GM18520 (cell line): ENCODE results near the gene PHLDA1.

ENCODE experiments used
- ATAC-seq: cut with Tn5 transposase; IDR thresholded peaks from one replicate; pipeline ENCODE4 v1.9.1; 2021; ENCODE audit not compliant: unreplicated experiment

Gene PHLDA1

DNA sequence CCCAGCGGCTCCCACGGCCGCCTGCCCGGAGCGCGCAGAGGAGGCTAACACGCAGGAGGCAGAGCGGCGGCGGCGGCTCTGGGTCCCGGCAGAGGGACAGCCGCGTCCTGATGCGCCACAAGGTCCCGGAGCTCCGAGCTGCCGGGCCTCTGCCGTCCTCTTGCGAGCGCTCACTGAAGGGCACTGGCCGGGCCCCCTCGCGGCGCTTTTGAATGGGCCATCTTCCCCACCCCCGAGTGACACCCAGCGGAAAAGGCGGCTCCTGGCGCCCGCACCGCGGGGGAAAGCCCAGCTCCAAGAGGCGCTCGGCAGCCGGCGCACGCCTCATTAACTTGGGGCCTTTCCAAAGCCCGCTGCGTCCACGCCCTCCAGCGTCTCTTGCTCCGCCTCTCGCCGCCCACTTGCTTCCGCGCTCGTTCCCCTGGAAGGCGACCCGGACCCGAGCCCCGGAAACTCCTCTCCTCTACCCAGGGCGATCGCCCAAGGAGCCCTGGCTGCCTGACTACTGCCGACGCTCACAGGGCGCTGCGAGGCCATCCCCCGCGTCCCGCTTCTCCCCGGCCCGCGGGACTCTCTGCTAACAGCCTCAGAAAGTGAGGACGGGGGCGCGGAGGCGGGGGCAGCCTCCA lies at the start of gene PHLDA1:
TSS of gene PHLDA1 (minus strand) at position 363 of the 629 bp plus-strand sequence.
- ATAC-seq, result peak; percentile 83

DNA sequence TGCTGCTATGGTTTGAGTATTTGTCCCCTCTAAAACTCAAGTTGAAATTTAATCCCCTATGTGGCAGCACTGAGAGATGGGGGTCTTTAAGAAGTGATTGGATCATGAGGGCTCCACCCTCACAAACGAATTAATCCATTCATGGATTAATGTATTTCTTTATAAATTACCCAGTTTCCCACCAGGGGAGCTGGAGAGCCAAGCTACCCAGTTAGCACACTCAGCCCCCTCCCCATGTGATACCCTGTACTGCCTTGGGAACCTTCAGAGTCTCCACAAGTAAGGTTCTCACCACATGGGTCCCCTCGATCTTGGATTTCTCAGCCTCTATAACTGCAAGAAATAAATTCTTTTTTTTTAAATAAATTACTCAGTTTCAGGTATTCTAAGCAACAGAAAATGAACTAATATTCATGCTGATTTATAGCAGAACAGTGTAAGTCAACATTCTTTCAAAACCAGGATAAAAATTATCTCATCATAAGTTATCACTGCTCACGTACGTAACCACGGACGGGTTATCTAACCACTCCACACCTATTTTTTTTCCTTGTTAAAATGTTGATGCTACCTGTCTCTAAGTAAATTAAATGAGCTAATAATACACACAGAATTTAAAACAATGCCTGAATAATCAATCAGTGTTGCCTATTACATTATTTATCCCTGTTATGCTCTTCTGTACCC lies 49.3 kb upstream of the PHLDA1 start:
- no peak for ATAC-seq

DNA sequence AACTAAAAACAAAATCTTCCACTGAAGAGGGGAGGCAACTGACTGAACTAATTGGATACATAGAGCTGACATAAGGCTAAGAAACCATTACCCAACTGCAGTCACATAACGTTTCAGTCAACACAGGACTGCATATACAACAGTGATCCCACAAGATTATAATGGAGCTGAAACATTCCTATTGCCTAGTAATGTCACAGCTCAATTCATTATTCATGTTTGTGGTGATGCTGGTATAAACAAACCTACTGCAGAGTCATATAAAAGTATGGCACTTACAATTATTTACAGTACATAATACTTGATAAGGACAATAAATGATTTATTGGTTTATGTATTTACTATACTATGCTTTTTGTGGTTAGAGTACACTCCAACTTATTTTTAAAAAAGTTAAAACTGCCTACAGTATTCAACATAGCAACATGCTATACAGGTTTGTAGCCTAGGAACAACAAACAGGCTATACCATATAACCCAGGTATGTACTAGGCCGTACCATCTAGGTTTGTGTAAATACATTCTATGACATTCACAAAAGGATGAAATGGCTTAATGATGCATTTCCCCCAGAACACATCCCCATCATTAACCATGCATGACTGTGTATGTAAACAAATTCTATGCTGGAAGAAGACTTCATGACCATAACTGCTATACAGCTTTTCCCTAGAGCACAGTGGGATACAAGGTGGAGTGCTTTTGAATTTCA lies 48.6 kb upstream of the PHLDA1 start:
- no peak for ATAC-seq

DNA sequence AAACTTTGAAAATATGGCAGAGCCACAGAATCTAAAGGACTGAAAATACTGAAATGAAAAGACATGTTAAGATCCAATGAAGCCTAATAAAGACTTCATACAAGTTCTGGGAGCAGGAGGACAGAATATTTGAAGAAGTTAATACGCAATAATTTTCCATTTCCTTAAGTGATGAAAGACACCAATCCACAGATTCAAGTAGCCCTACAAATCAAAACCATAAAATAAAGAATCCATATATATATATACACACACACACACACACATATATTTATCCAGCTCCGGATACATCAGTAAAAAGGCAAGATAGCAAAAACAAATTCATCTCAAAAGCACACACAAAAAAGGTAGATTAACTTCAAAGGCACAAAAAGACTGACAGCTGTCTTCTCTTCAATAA lies 47.2 kb upstream of the PHLDA1 start:
- ATAC-seq, result no peak

DNA sequence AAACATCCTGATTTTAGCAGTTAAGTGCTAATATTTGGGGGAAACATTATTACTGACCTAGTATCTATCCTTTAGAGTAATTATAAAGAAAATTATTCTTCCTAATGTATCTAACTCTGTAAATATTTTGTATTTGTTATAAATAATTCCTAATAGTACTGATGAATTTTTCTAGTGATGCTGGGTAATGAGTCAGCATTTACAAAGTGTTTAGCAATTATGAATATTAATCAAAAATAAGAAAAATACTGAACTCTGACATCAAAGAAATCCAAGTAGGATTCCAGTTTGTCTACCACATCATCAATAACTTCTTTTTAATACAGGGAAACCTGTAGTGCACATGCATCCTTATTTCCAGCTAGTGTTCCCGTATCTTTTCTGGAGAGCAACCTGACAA lies 43.9 kb upstream of the PHLDA1 start:
- no peak for ATAC-seq

DNA sequence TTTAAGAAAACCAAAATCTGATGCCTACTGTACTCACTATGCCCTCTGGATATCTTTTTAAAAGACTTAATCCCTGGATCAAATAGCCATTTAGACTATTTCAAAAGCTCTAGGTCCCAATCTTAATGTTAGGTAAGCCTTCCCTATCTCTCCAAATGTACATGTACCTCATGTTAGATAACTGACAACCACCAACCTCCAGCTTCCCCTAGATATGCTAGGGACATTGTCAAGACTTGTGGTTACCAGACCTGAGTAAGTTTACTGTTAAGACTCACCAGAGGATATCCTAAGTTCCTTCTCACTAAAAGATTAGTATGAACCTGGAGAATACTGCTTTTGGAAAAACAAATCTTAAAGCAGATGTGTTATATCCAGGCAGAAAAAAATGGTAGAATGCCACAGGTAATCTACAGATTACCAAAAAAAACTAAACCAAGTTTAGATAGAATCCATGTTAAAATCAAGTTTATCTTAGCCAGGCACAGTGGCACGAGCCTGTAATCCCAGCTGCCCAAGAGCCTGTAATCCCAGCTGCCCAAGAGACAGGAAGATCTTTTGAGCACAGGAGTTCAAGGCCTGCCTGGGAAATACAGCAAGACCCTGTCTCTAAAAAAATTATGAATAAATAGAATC lies 43.2 kb upstream of the PHLDA1 start:
- ATAC-seq, result no peak

DNA sequence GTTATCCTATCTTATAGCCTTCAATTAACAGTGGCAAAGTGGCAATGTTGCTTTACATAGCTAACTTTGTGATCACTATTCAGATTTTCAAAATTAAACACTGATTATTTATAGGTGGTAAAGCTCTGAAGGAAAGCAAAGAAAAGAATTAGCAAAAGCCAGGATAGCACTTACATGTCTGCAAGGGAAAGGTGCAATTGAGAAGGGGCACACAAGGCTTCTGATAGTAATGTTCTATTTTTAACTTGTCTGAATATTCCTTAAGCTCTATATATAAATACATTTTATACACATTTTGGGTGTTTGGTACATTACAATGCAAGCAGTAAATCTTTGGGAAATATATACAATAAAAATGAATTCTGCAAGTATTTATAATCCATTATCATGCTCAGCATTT lies 42.0 kb upstream of the PHLDA1 start:
- no peak for ATAC-seq

DNA sequence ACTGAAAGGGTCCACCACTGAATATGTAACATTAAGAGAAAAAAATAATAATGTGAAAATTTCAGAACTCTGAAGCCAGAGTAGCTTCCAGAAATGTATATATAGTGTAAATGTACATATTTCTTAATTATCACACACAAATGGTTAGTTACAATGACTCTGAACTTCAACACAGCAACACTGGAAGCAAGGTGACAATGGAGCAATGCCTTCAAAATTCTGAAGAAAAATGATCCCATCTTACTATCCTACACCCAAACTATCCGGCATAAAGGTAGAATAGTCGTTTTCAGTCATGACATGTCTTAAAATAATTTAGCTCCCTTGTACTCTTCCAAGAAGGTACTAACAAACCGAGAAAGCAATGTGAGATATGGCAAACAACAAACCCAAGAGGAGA lies 41.0 kb upstream of the PHLDA1 start:
- ATAC-seq, result no peak

DNA sequence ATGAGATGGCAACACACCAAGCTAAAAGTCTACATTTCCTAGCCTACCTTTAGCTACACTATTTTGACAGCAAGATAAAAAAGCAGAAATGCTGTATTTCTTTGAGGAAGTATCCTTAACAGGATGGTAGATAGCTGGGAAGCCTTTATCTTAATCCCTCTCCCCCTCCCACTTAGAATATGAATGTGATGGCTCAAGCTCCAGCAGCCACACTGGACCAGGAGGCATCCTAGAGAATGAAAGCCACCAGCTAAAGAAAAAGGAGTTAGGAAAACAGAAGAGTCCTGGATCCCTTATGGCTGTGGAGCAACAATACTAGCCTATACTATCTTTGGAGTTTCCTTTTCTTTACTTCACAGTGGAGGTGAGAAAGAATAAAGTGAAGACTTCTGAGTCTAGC lies 37.8 kb upstream of the PHLDA1 start:
- no peak for ATAC-seq

DNA sequence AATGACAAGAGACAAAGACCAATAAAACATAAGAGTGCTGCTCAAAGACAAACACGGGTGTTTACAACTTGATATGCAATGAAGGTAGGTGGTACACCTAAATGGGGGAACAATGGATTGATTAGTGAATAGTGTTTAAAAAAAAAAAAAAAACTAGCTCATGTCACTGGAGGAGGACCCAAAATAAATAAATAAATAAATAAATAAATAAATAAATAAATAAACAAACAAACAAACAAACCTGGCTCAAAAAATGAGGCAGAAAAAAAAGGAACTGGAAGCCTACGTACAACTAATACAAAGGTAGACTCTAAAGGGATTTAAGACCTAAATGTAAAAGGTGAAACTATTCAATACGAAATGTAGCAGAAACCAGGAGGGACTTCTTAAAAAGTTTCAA lies 34.3 kb upstream of the PHLDA1 start:
- no peak for ATAC-seq

DNA sequence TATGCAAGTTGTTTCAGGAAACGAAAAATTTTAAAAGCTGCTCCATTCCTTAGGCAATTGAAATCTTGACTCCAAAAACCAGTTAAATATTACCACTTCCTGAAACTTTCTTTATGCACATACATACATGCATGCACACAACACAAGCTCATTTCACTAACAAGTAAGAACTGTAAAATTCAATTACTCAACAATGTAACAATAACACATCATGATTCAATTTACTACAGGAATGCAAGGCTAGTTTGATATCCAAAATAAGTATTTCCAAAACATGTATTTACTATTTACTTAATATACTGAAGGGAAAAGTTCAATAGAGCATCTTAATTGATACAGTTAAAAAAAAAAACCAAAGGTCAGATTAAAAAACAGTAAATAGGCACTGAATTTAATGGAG lies 33.3 kb upstream of the PHLDA1 start:
- no peak for ATAC-seq

DNA sequence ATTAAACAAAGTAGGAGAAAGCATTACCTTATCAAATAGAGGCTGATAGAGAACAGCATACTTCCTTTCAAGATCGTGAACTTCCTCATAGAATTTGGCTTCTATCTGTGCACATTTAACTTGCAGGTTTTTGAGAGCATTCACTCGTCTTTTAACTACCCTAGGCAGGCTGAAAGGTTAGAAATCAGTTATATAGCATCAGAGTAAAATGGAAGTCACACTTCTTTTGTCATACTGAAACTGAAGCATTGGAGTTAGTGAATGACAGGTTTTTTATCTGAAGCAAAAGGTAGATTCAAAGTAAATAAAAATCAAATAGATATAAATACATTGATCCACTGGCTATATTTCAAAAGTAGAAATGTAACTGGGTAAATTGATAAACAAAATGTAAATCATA lies 28.5 kb upstream of the PHLDA1 start:
- ATAC-seq, result no peak

DNA sequence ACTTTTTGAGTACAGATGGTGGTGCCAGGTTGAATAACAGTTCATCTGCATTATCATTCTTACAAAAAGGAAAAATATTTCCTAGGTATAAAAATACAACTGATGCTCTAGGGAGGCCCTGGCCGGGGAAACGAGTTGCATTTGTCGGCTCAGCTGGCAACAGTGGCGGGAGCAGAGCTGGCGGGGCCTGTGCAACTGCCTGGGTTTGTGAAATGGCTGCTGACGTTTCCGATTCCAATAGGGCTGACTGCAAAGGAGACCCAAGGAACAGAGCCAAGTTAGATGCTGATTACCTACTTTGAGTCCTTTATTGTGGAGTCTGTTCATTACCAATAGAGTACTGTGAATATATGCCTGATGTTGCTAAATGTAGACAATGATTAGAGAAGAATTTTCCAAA lies 25.8 kb upstream of the PHLDA1 start:
- ATAC-seq, result no peak

DNA sequence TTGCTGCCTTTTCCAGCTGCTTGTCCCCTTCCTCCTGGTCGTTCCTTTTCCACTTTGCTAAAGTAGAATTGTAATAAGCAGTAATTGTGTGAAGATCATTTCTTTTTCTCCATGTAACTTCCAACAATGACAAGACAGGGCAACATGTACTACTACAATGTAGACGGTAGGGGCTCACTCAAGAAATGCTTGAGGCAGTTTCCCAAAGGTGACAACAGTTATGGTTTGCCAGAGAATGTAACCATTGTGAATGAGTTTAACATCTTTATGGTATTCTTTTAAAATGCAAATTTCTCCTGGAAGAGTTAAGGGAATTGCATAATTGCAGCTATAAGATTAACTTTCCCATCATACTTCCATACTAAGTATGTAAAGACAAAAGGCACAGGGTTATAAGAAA lies 23.8 kb upstream of the PHLDA1 start:
- ATAC-seq, result no peak

DNA sequence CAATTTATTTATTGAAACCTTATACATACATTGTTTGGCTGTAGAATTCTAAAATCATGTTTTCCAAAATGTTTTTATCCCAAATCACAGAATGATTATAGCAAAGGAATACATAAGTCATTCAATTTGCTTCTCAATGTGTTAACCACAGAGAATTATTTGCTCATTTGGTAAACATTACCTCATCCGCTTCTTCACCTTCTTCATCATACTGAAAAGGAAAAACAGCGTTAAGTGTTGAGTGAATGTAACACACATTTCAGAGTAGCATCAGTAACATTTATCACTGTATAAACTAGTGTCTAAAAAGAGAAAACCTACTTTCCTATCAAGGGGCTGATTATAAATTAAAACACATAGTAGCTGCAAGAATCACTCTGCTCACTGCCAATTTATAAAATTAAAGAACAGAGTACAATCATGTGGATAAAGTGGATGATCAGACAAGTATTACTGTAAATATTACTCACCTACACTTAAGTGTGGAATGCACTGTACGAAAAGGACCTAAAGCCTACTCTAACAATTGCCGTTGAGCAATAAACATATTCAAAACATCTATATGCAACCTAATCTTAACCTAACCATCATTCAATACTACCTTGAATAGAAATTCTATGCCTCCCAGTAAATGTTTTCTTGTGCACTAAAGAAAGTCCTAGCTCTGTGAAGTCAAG lies 18.1 kb upstream of the PHLDA1 start:
- no peak for ATAC-seq

DNA sequence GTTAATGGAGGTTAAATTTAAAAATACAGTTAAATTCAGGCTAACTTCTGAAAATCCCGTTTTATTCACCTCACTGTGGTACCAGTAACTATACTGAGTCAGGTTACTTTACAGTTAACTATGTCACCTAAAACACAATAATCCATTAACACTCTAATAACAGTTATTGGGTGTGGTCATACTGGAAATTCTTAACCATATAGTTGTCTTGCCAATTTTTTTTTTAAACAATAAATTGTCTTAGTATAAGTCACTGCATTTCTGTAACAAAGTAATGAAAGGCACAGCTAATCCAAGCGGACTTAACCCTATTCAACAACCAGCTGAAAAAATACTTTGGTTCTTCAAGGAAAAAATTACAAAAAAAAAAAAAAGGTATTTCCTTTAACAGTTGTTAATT lies 16.2 kb upstream of the PHLDA1 start:
- no peak for ATAC-seq

DNA sequence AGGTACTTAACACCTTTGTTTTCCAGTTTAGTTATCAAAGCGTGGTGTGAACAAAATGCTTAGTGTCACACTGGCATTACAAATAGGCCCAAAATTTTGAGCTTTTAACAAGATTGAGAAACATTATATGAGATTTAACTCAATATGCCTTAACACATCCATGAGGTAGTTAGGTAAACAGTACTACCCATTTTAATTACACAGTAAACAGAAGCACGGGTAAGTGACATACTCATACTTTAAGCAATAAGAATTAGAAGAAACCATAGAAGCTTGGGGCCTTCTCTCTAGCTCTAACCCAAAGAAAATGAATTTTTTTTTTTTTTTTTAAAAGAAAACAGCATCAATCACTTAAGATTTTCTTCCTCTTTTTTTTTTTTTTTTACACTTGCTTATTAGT lies 15.5 kb upstream of the PHLDA1 start:
- ATAC-seq, result no peak

DNA sequence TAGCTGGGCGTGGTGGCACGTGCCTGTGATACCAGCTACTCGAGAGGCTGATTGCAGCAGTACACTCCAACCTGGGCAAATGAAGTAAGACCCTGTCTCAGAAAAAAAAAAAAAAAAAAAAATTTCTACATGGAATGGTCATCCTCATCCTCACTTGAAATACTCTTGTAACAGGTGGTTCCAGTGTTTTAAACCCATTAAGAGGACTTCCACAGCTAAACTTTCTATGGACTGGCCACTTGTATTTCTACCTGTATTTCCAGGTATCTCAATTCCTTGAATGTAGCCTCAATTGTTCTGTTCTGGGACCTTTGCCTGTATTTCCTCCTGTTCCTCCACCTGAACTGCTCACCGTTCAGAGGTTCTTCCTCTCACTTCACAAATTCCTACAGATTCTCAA lies 11.8 kb upstream of the PHLDA1 start:
- ATAC-seq, result no peak

DNA sequence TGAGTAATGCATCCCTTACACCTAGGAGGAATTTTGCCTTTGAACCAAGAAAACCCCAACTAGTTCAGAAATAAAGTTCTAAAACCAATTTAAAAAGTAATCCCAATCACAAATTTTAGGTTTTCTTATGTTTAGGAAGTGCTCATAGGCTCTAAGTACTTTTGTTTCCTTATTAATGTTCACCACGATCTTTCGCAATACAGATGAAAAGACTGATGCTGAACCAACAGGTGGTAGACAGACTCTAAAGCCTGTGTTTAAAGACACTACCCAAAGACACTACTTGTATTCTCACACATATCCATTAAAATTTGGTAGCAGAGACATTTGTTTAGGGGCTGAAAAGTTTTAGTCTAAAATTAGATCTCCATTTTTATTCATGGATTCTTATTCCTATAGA lies 10.6 kb upstream of the PHLDA1 start:
- ATAC-seq, result no peak

DNA sequence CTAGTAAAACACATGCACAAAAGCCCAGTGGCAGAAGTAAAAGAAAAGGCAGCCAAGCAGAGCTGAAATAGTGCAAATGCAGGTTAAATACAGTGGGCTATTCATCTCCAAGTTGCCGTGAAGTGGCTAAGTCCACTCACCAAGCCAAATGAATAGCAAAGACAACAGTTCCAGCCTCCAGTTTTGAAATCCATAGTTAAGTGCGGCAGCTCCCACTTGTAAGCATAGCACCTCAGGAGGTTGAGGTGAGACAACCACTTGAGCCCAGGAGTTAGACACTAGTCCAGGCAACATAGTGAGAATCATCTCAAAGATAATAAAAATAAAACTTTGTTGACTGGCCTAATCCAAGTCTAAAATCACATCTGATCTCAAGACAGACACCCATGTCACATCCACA lies 9.8 kb upstream of the PHLDA1 start:
- ATAC-seq, result no peak

DNA sequence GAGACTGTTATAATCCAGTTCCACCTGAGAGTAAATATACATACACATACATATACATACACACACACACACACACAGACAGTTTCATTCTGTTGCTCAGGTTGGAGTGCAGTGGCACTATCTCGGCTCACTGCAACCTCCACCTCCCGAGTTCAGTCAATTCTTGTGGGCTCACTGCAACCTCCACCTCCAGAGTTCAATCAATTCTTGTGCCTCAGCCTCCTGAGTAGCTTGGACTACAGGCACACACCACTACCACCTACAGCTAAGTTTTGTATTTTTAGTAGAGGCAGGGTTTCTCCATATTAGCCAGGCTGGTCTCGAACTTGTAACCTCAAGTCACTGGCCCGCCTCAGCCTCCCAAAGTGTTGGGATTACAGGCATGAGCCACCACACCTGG lies 8.9 kb upstream of the PHLDA1 start:
- no peak for ATAC-seq
